GM21737 (cell line): Measurements from ENCODE around the gene KLK5.
"Not testable (repeated sequence)": the region's sequence is repeated elsewhere in the genome, so short reads cannot be mapped to it uniquely, and the experiment has no call there.

ENCODE experiments used
- ATAC-seq: cut with Tn5 transposase; IDR thresholded peaks from one replicate; pipeline ENCODE4 v1.9.1; 2021; ENCODE audit warnings: mild to moderate bottlenecking, moderate library complexity; ENCODE audit not compliant: unreplicated experiment

Gene KLK5, protein sequence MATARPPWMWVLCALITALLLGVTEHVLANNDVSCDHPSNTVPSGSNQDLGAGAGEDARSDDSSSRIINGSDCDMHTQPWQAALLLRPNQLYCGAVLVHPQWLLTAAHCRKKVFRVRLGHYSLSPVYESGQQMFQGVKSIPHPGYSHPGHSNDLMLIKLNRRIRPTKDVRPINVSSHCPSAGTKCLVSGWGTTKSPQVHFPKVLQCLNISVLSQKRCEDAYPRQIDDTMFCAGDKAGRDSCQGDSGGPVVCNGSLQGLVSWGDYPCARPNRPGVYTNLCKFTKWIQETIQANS

GRCh38 chr19:50952910-50953309 is at the start of gene KLK5:
TSS of gene KLK5 (minus strand) at chr19:50953038. CDS start at chr19:50952657, 381 bp downstream.
- ATAC-seq: no peak

DNA sequence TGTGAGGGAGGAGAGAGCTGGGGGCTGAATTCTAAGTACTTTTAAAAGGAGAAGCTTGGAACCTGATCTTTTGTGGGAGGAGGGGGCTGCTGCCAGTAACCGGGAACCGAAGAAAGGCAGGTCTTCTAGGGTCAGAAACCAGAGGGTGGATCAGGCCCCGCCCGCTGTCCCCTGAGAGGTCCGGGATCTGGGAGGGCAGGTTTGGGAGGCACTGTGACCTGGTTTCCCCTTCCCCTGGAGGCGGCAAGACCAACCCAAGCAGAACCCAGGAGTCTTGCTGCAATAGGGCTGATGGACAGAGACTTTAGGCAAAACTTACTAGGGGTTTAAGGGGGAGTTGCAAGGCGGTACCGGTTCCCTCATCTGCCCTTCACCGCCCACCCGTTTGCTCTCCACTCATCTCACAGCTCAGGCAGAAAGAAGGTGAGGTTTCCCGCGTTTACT is 49.3 kb upstream of the KLK5 start:
- ATAC-seq: no peak

DNA sequence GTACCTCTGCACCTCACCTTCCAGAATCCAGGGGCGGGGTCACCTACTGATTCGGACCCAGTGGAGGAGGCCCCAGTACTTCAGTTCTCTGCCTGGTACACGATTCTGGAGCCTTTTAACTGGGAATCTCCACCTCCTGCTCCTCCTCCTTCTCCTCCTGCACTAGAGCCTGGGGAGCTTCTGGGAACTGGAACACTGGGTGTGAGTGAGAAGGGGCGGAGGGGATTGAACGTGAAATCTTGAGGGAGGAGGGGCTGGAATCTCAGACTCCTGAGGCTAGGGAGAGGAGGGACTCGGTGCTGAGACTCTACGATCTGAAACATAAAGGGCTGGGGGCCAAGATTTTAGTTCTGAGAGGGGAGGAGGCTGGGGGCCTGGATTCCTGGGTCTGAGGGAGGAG is 48.7 kb upstream of the KLK5 start, which contains the start of gene KLK8:
Gene KLK8, minus strand, starts transcription at position 90 of the 400 bp plus-strand sequence. CDS start 437 bp downstream, outside the sequence.
- ATAC-seq: no peak

DNA sequence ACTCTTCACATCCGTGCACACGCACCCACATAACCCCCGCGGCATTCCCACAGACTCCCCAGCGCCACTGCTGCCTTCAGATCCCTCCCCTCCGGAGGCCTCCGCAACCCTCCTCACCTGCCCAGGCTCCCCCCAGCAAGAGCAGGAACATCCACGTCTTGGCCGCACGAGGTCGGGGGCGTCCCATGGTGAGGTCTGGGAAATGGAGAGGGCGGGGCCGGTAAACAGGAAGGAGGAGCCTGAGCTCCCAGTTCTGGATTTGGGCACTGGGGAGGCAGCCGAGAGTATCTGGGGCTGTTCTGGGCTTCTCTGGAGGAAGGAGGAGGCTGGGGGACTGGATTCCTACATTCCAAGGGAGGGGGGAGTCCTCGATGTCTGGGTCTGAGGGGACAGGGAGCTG is 48.1 kb upstream of the KLK5 start:
- ATAC-seq: no peak

- no peak for ATAC-seq
Measured at GRCh38 chr19:51000426-51000825, 47.6 kb upstream of the KLK5 start.

GRCh38 chr19:50998686-50999085 is 45.8 kb upstream of the KLK5 start:
- no peak for ATAC-seq

DNA sequence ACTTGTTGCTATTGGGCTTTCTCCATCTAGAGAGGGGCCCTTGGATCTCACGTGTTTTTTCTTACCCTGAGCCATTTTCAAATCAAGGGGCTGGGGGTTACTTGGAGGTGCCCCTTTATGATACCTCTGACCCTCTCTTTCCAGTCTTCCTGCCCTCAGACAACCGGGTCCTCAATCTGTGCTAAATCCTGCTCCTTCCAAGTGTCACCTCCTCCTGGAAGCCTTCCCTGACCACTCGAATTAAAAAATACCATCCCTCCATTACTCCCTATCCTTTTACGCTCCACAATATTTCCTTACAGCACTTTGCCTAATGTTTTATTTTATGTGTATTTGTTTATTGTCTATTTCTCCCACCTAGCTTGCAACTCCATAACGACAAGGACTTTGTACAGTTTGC is 45.2 kb upstream of the KLK5 start:
- no peak for ATAC-seq

GRCh38 chr19:50994129-50994528 is 41.3 kb upstream of the KLK5 start:
- no peak for ATAC-seq

GRCh38 chr19:50992666-50993035 is 39.8 kb upstream of the KLK5 start:
- ATAC-seq: no peak

DNA sequence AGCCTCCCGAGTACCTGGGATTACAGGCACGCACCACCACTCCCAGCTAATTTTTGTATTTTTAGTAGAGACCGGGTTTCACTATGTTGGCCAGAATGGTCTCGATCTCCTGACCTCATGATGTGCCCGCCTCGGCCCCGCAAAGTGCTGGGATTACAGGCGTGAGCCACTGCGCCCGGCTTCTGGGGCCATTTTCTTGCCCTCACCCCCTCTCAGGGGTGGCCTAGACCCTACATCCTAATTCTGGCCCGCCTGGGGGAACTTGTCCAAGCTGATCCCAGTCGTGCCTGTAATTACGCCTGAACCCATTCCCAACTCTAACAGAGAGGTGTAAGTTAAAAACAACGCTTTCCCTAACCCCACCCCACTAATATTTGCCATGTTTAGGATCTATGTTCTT is 31.6 kb upstream of the KLK5 start:
- not testable (repeated sequence) for ATAC-seq

- ATAC-seq: no peak
Measured at GRCh38 chr19:50983625-50984292, 30.9 kb upstream of the KLK5 start, which contains the start of gene KLK7. TSS of gene KLK7 (minus strand) at chr19:50983917. CDS start at chr19:50982399, 1,518 bp downstream.

GRCh38 chr19:50982186-50982585 is 29.3 kb upstream of the KLK5 start:
- ATAC-seq: no peak

GRCh38 chr19:50981587-50982146 is 28.8 kb upstream of the KLK5 start:
- ATAC-seq: no peak

DNA sequence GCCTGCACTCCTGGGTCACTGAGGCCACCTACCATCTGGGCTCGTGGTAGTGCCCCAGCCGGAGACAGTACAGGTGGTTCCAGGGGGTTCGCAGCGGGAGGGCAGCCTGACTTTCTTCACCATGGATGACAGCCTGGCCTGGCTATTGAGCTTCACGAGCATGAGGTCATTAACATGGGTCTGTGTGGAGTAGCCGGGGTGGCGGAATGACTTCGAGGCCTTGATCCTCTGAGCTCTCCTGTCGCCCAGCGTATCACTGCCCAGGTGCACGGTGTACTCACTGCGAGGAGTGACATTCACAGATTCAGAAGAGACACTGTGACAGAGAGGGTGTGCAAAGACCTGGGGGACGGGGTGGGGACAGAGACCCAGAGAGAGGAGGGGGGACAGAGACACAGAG is 27.4 kb upstream of the KLK5 start:
- no peak for ATAC-seq

- no peak for ATAC-seq
Measured at GRCh38 chr19:50979758-50980157, 26.9 kb upstream of the KLK5 start.

DNA sequence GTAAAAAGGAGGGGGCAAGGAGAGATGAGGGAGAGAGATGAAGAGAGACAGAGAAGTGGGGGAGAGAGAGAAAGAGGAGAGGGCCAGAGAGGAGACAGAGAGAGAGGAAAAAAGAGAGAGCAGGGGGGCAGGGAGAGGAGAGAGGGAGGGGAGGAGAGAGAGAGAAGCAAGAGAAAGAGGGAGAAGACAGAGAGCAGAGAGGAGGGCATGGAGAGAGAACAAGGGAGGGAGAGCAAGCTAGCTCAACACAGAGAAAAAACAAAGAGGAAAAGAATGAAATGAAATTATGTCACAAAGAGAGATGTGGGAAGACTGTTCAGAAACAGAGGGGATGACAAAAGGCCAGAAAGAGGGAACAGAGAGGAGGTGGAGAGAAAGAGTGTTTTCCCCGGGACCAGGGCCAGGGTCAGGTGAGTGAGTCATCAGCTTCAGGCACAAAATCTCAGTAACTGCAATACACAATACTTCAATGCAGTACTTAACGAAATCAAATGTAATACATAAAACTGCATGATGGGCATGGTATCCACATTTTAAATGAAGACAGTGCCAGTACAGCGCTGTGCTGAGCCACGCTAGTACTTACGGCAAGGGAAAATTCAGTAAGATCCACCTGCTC is 26.0 kb upstream of the KLK5 start:
- ATAC-seq: no peak

DNA sequence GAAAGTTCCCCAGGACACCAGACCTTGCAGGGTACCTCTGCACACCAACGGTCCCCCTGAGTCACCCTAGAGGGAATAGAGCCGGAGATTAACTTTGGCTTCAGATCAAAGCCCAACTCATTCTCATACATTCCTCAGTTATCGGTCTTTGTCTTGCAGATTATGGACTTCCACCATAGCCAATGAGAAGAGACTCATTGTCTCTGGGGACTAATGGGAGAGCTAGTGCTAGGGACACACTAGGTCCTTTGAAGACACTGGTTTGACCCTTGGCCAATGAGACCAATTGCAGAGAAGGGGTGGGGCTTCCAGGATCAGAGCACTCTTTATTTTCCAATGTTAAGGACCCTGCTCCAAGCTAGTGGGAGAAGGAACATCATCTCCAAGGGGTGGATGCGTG is 24.8 kb upstream of the KLK5 start:
- no peak for ATAC-seq

DNA sequence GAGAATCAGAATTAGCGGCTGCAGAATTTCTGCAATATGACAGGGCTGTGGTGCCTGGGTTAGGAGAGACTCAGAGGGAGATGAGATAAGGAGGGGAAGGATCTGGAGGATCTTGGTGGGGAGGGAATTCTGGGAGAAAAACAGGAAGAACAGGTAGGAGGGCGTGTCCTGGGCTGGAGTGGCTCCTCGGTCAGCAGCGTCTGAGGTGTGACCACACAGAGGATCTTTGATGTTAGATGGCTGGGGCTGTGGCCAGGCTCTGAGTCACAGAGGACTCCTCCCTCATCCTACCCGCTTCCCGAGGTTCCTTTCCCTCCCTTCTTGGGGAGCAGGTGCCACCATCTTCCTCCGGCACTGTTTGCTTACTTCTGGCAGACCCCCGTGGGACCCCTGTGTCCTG is 22.9 kb upstream of the KLK5 start:
- no peak for ATAC-seq

GRCh38 chr19:50974702-50975556 is 22.1 kb upstream of the KLK5 start:
- ATAC-seq: no peak

DNA sequence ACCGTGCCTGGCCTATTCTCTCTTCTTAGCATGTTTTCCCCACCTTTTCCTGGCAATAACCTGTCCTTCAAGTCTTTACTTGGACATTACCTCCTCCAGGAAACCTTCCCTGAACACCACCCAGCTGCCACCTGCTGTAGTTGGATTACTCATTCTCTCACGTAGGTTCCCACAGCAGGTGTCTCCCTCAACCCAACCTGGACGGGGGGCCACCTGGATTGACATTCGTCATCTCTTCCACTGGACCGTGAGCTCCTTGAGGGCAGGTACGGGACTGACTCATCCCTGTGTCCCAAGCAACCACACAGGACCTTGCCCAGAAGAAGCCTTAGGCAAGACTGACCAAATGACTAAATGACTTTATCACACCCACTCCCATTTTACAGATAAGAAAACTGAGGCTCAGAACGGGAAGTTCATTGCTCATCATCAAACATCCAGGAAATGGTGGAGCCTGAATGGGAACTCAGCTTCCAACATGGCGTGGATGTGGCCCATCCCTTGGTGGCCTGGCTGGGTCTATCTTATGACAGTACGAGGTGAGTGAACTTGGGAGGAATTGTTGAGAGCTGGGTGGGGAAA is 20.0 kb upstream of the KLK5 start:
- ATAC-seq: no peak
